Measurements from ENCODE around the gene TRIM39.

GRCh38 chr6:30357678-30358540 is 31.2 kb downstream of the TRIM39 start:
- TF ChIP-seq CTCF (IDR thresholded peaks at IDR 0.05 in 2 of 3, conservative IDR thresholded peaks at IDR 0.05 in 1 of 3; ENCODE audit: insufficient read depth in 2 of 3, low read depth in 1 of 3, low read length in 3 of 3) (peak; percentile 75 to 88 (median 79)), CHD4 (IDR thresholded peaks at IDR 0.05; ENCODE audit: insufficient read depth, insufficient replicate concordance, low read depth, low read length, poor library complexity, severe bottlenecking) (no peak)
